SU-DHL-6 (cell line): ENCODE data around the gene LRRK1.

ENCODE experiments used
- H2AFZ ChIP-seq: fragments of 200-600 bp; sonication (generic); 2 replicates; pipeline ENCODE4 v1.6.1; 2014; ENCODE audit warnings: low read depth, mild to moderate bottlenecking, moderate library complexity, mixed read lengths, antibody characterized with exemption, low read length; ENCODE audit not compliant: severe bottlenecking
- H3F3A ChIP-seq: fragments of 200-600 bp; shearing (Covaris generic); 2 replicates; pipeline ENCODE4 v1.6.0; 2016; ENCODE audit warnings: antibody characterized with exemption, mild to moderate bottlenecking; ENCODE audit not compliant: insufficient read depth
- H3K27ac ChIP-seq: fragments of 200-600 bp; sonication (generic); 2 replicates; pipeline ENCODE4 v1.5.1; 2016; ENCODE audit warnings: low read depth, mild to moderate bottlenecking, low read length, moderate library complexity, mixed read lengths
- H3K27me3 ChIP-seq: fragments of 200-600 bp; sonication (generic), shearing (Covaris generic); 2 replicates; pipeline ENCODE4 v1.6.0; 2014; ENCODE audit warnings: mild to moderate bottlenecking, low read length
- H3K36me3 ChIP-seq: fragments of 200-600 bp; sonication (generic); 2 replicates; pipeline ENCODE4 v1.6.1; 2014; ENCODE audit warnings: mild to moderate bottlenecking, low read length, mixed read lengths
- H3K4me2 ChIP-seq: fragments of 300-600, 200-600 bp; shearing (Covaris generic), sonication (generic); 2 replicates; pipeline ENCODE4 v1.6.0; 2014; ENCODE audit warnings: low read length, low read depth, mild to moderate bottlenecking; ENCODE audit not compliant: poor library complexity, severe bottlenecking
- H3K4me3 ChIP-seq: fragments of 200-600 bp; sonication (generic); 2 replicates; pipeline ENCODE4 v1.5.1; 2014; ENCODE audit warnings: antibody characterized with exemption, low read length, mild to moderate bottlenecking, mixed read lengths; ENCODE audit not compliant: insufficient read depth, poor library complexity, severe bottlenecking
- H3K79me2 ChIP-seq: fragments of 200-600 bp; sonication (generic); 2 replicates; pipeline ENCODE4 v1.6.1; 2014; ENCODE audit warnings: mild to moderate bottlenecking, low read length, moderate library complexity; ENCODE audit not compliant: insufficient read depth
- H3K9ac ChIP-seq: fragments of 200-600 bp; sonication (generic); 2 replicates; pipeline ENCODE4 v1.7.0; 2014; ENCODE audit warnings: mild to moderate bottlenecking, low read length
- H3K9me2 ChIP-seq: fragments of 200-600 bp; sonication (generic); replicated peaks from 2 replicates; pipeline ENCODE4 v1.6.1; 2014; ENCODE audit warnings: low read length; ENCODE audit not compliant: insufficient read depth
- H3K9me3 ChIP-seq: fragments of 200-600 bp; sonication (generic); 2 replicates; pipeline ENCODE4 v1.6.1; 2014; ENCODE audit warnings: low read length, mixed read lengths; ENCODE audit not compliant: insufficient read depth
- H4K20me1 ChIP-seq: fragments of 200-600 bp; sonication (generic); 2 replicates; pipeline ENCODE4 v1.6.1; 2014; ENCODE audit warnings: low read depth, mild to moderate bottlenecking, antibody characterized with exemption, low read length, moderate library complexity, mixed read lengths
- EZH2phosphoT487 ChIP-seq: fragments of 200-600 bp; sonication (generic), shearing (Covaris generic); conservative IDR thresholded peaks from 2 replicates; pipeline ENCODE4 v1.6.1; 2018; ENCODE audit warnings: mild to moderate bottlenecking, antibody characterized with exemption, low read length, moderate library complexity, mixed read lengths
- TF ChIP-seq, protein P1 (sequence below): fragments of 200-600 bp; sonication (generic); IDR thresholded peaks from one replicate; pipeline ENCODE4 v1.5.1; 2017; ENCODE audit warnings: antibody characterized with exemption, mild to moderate bottlenecking, low read length, moderate library complexity; ENCODE audit not compliant: insufficient read depth, poor library complexity, severe bottlenecking

The LRRK1 gene

DNA sequence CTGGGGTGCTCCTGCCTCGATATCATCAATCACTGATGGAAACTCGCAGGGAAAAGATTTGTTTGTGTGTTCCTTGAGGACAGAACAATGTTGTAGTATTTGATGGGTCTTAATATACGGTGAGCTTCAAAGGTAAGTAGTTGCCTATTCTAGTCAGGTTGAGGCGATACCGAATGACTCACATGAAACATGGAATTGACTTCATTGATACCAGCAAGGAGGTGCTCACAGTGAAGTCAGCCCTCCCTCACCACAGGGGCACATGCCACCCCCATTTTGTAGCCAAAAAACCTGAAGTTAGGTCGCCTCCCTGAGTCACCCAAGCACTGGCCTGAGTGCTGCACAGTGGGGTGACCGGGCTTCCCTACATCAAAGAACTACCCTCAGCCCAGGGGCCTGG is 43.2 kb upstream of the LRRK1 start:
- no peaks in the 10 kb centered on the region for H4K20me1 ChIP-seq
- H3K79me2 ChIP-seq, result no peaks in the 10 kb centered on the region
- no peak for TF ChIP-seq EZH2phosphoT487
- TF ChIP-seq, protein P1, sequence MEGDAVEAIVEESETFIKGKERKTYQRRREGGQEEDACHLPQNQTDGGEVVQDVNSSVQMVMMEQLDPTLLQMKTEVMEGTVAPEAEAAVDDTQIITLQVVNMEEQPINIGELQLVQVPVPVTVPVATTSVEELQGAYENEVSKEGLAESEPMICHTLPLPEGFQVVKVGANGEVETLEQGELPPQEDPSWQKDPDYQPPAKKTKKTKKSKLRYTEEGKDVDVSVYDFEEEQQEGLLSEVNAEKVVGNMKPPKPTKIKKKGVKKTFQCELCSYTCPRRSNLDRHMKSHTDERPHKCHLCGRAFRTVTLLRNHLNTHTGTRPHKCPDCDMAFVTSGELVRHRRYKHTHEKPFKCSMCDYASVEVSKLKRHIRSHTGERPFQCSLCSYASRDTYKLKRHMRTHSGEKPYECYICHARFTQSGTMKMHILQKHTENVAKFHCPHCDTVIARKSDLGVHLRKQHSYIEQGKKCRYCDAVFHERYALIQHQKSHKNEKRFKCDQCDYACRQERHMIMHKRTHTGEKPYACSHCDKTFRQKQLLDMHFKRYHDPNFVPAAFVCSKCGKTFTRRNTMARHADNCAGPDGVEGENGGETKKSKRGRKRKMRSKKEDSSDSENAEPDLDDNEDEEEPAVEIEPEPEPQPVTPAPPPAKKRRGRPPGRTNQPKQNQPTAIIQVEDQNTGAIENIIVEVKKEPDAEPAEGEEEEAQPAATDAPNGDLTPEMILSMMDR, result no peak
- H3K9ac ChIP-seq, result no peak overlapping the region
- H3K27ac ChIP-seq, result no peak overlapping the region
- no peak overlapping the region for H3K4me2 ChIP-seq
- H3K9me3 ChIP-seq, result no peaks in the 10 kb centered on the region
- no peaks in the 10 kb centered on the region for H3F3A ChIP-seq
- H3K27me3 ChIP-seq, result no peaks in the 10 kb centered on the region
- no peaks in the 10 kb centered on the region for H3K36me3 ChIP-seq
- no peak overlapping the region for H2AFZ ChIP-seq
- no peaks in the 10 kb centered on the region for H3K9me2 ChIP-seq
- no peak overlapping the region for H3K4me3 ChIP-seq

GRCh38 chr15:100877551-100877950 is 41.6 kb upstream of the LRRK1 start:
- Histone ChIP-seq H3K27ac (no peak overlapping the region), H3F3A (no peaks in the 10 kb centered on the region), H3K9me2 (no peaks in the 10 kb centered on the region), H3K4me2 (no peak overlapping the region), H3K36me3 (no peaks in the 10 kb centered on the region), H4K20me1 (no peaks in the 10 kb centered on the region), H3K4me3 (no peak overlapping the region), H3K27me3 (no peaks in the 10 kb centered on the region), H3K9ac (no peak overlapping the region), H2AFZ (no peak overlapping the region), H3K9me3 (no peaks in the 10 kb centered on the region), H3K79me2 (no peaks in the 10 kb centered on the region)
- no peak for TF ChIP-seq EZH2phosphoT487
- TF ChIP-seq, protein P1, result no peak

GRCh38 chr15:100878130-100878529 is 41.0 kb upstream of the LRRK1 start:
- Histone ChIP-seq H2AFZ (no peak overlapping the region), H3K27ac (no peak overlapping the region)
- TF ChIP-seq EZH2phosphoT487, result no peak
- TF ChIP-seq, protein P1, result no peak

More at GRCh38 chr15:100878130-100878529, 41.0 kb upstream of the LRRK1 start:
- H3K9me2 ChIP-seq, result no peaks in the 10 kb centered on the region
- no peak overlapping the region for H3K4me2 ChIP-seq
- H3K27me3 ChIP-seq, result no peaks in the 10 kb centered on the region
- no peak overlapping the region for H3K4me3 ChIP-seq
- H3K9me3 ChIP-seq, result no peaks in the 10 kb centered on the region
- H4K20me1 ChIP-seq, result no peaks in the 10 kb centered on the region
- no peaks in the 10 kb centered on the region for H3F3A ChIP-seq
- H3K36me3 ChIP-seq, result no peaks in the 10 kb centered on the region
- H3K9ac ChIP-seq, result no peak overlapping the region
- no peaks in the 10 kb centered on the region for H3K79me2 ChIP-seq
